Measurements from ENCODE around the gene ANKH.

GRCh38 chr5:14685757-14686156 lies 185.8 kb downstream of the ANKH start:
- TF ChIP-seq EZH2 (IDR thresholded peaks at IDR 0.05; ENCODE audit: borderline replicate concordance, low read depth, low read length, poor library complexity, severe bottlenecking), result no peak
- peak; percentile 69 for TF ChIP-seq CTCF (conservative IDR thresholded peaks at IDR 0.05; ENCODE audit: low read depth, low read length)
